CD8-positive, alpha-beta memory T cell (primary cell): ENCODE data around the gene EMB. TPM values are rescaled to one million over a fixed set of nuclear protein-coding genes. Genes with fewer than 3 reads are reported as not detected.
"Not testable (repeated sequence)": the region's sequence is repeated elsewhere in the genome, so short reads cannot be mapped to it uniquely, and the experiment has no call there.

Experiments
- CTCF ChIA-PET: fragments of 350-600 bp; sonication (Branson Sonifier 250); formaldehyde crosslinking; loops from one replicate; lab custom pipeline; 2021; ENCODE audit warnings: antibody characterized with exemption; lab: Charles Lee
- POLR2A ChIA-PET: fragments of 350-600 bp; sonication (Branson Sonifier 250); formaldehyde crosslinking; loops from one replicate; lab custom pipeline; 2021; ENCODE audit warnings: antibody characterized with exemption; lab: Charles Lee
- DNase-seq, 5 donors: peaks; one replicate each; pipeline versions ENCODE4 v3.0.0 to v3.0.0-alpha.2; 2020 to 2022; ENCODE audit warnings: mixed read lengths in 1 of 5
- H3K27ac ChIP-seq: one replicate; pipeline ENCODE4 v1.7.0; 2013; ENCODE audit warnings: low read depth, mild to moderate bottlenecking, low read length, moderate library complexity
- H3K27me3 ChIP-seq: 2 replicates; pipeline ENCODE4 v1.7.0; 2013; ENCODE audit warnings: low read length, mild to moderate bottlenecking; ENCODE audit not compliant: insufficient read depth, poor library complexity, severe bottlenecking
- H3K36me3 ChIP-seq: 2 replicates; pipeline ENCODE4 v1.7.0; 2013; ENCODE audit warnings: mild to moderate bottlenecking, low read length, moderate library complexity; ENCODE audit not compliant: insufficient read depth
- H3K4me1 ChIP-seq: 2 replicates; pipeline ENCODE4 v1.7.0; 2013; ENCODE audit warnings: mild to moderate bottlenecking, low read length, moderate library complexity; ENCODE audit not compliant: insufficient read depth
- H3K4me3 ChIP-seq: 2 replicates; pipeline ENCODE4 v1.7.0; 2013; ENCODE audit warnings: mild to moderate bottlenecking, low read length
- H3K9me3 ChIP-seq: 2 replicates; pipeline ENCODE4 v1.7.0; 2013; ENCODE audit warnings: mild to moderate bottlenecking, low read length
- H3K27ac Mint-ChIP-seq, 8 donors: one replicate each; pipeline ENCODE4 v1.8.0; 2020 to 2021; ENCODE audit warnings: mixed read lengths in 8 of 8, mild to moderate bottlenecking in 6 of 8, inconsistent platforms in 3 of 8, moderate library complexity in 3 of 8
- H3K27me3 Mint-ChIP-seq, 2 donors: one replicate each; pipeline ENCODE4 v1.8.0; 2020 to 2021; ENCODE audit warnings: mixed read lengths in 2 of 2, mild to moderate bottlenecking in 1 of 2, moderate library complexity in 1 of 2
- H3K36me3 Mint-ChIP-seq, 3 donors: one replicate each; pipeline ENCODE4 v1.8.0; 2020 to 2021; ENCODE audit warnings: mixed read lengths in 3 of 3, inconsistent platforms in 1 of 3, mild to moderate bottlenecking in 1 of 3
- H3K4me1 Mint-ChIP-seq, 3 donors: one replicate each; pipeline ENCODE4 v1.8.0; 2020 to 2021; ENCODE audit warnings: mixed read lengths in 3 of 3, inconsistent platforms in 1 of 3, mild to moderate bottlenecking in 1 of 3
- H3K4me3 Mint-ChIP-seq, 7 donors: one replicate each; pipeline ENCODE4 v1.8.0; 2020 to 2021; ENCODE audit warnings: mixed read lengths in 7 of 7, mild to moderate bottlenecking in 6 of 7, moderate library complexity in 4 of 7, inconsistent platforms in 2 of 7
- H3K9me3 Mint-ChIP-seq, 5 donors: one replicate each; pipeline ENCODE4 v1.8.0; 2020 to 2022; ENCODE audit warnings: mixed read lengths in 5 of 5, mild to moderate bottlenecking in 3 of 5, moderate library complexity in 2 of 5, inconsistent platforms in 1 of 5
- polyA plus RNA-seq: library from polyadenylated mRNA; unstranded; fragments of 300-500 nt; fragmentation: Illumina TruSeq; gene quantifications from one replicate; pipeline ENCODE4 v1.2.3, GENCODE V29; 2021
- total RNA-seq, 2 experiments: library from RNA; stranded (reverse); gene quantifications; one replicate each; pipeline ENCODE4 v1.2.3, GENCODE V29; 2021

Gene EMB
- 100 to 1,000 TPM; 140 to 145 TPM for total RNA-seq
- polyA plus RNA-seq = 220 TPM

GRCh38 chr5:50440651-50441492 is at the start of gene EMB:
TSS of gene EMB (minus strand) at chr5:50441288. CDS start at chr5:50441151, 137 bp downstream.
- peaks cover 50% of the 10 kb centered on the region for H3K4me1 ChIP-seq
- peak within 1 kb of the TSS; percentile 92 to 100 (median 97) for H3K4me3 Mint-ChIP-seq
- H3K4me3 ChIP-seq = peak within 1 kb of the TSS; percentile 95
- H3K27me3 ChIP-seq = no peaks in the 10 kb centered on the region
- DNase-seq = peak; percentile 69 to 87 (median 83)
- peaks cover 64 to 86% (median 81%) of the 10 kb centered on the region in 3 donors for H3K4me1 Mint-ChIP-seq
- CTCF ChIA-PET = interaction anchor here (0.7 to 2.4 kb wide), 40 partner anchors 9 to 327 kb away, joined by 3 to 15 read pairs (median 4); partner anchors contain the start of gene PARP8
- H3K27me3 Mint-ChIP-seq = no peaks in the 10 kb centered on the region
- peak within 1 kb of the TSS; percentile 92 for H3K27ac ChIP-seq
- peak within 1 kb of the TSS; percentile 96 to 98 (median 96) for H3K27ac Mint-ChIP-seq
- H3K36me3 ChIP-seq = no peaks in the 10 kb centered on the region
- POLR2A ChIA-PET = interaction anchor here (0.6 to 2.3 kb wide), 7 partner anchors 12 to 302 kb away, joined by 3 to 26 read pairs (median 6); partner anchors contain the start of gene PARP8
- H3K36me3 Mint-ChIP-seq = peaks cover 0 to 32% (median 0%) of the 10 kb centered on the region in 3 donors
- H3K9me3 ChIP-seq = no peaks in the 10 kb centered on the region
- H3K9me3 Mint-ChIP-seq = no peaks in the 10 kb centered on the region

- peaks cover 9 to 63% (median 25%) of the 10 kb centered on the region in 3 donors for H3K36me3 Mint-ChIP-seq
- peaks cover 20 to 60% (median 28%) of the 10 kb centered on the region in 5 donors for H3K9me3 Mint-ChIP-seq
- H3K27ac ChIP-seq, H3K27me3 Mint-ChIP-seq, H3K4me3 ChIP-seq, H3K9me3 ChIP-seq, H3K4me1 ChIP-seq, H3K27me3 ChIP-seq, H3K36me3 ChIP-seq: not testable (repeated sequence)
- H3K4me1 Mint-ChIP-seq = peaks cover 23 to 27% (median 24%) of the 10 kb centered on the region in 3 donors
- POLR2A ChIA-PET = interaction anchor here (1.0 to 1.5 kb wide), 3 partner anchors 43 to 48 kb away, joined by 3 to 7 read pairs (median 3); partner anchors contain the start of gene EMB
- CTCF ChIA-PET = interaction anchor here (1.1 kb wide), 1 partner anchor 48 kb away, joined by 4 read pairs; the partner anchor contains the start of gene EMB
- peak overlapping the region in 5 of 8 donors; percentile 81 to 92 (median 87) for H3K27ac Mint-ChIP-seq
- DNase-seq = peak in 2 of 5 donors; percentile 75 to 86
- H3K4me3 Mint-ChIP-seq = peak overlapping the region in 6 of 7 donors; percentile 25 to 78 (median 50)
Observed at GRCh38 chr5:50489491-50489890, 48.4 kb upstream of the EMB start.

- H3K4me1 ChIP-seq, H3K27me3 ChIP-seq, H3K27ac ChIP-seq, H3K9me3 ChIP-seq, POLR2A ChIA-PET, H3K4me3 ChIP-seq, DNase-seq, CTCF ChIA-PET, H3K27ac Mint-ChIP-seq, H3K36me3 ChIP-seq, H3K27me3 Mint-ChIP-seq: not testable (repeated sequence)
- Mint-ChIP-seq H3K36me3 (peaks cover 0 to 18% (median 6%) of the 10 kb centered on the region in 3 donors), H3K4me3 (peak overlapping the region in 2 of 7 donors; percentile 7 to 44), H3K4me1 (peaks cover 17 to 36% (median 29%) of the 10 kb centered on the region in 3 donors), H3K9me3 (peaks cover 4 to 10% (median 6%) of the 10 kb centered on the region in 5 donors)
Observed at GRCh38 chr5:50478790-50479189, 37.7 kb upstream of the EMB start.

- POLR2A ChIA-PET = no interaction called here
Observed at GRCh38 chr5:50476549-50476948, 35.5 kb upstream of the EMB start.

GRCh38 chr5:50465015-50465414 is 23.9 kb upstream of the EMB start:
- H3K9me3 Mint-ChIP-seq, H3K4me3 Mint-ChIP-seq, H3K4me1 ChIP-seq, H3K36me3 ChIP-seq, H3K4me3 ChIP-seq, H3K27ac Mint-ChIP-seq, H3K27me3 Mint-ChIP-seq, DNase-seq, H3K27me3 ChIP-seq, CTCF ChIA-PET, H3K9me3 ChIP-seq, POLR2A ChIA-PET, H3K27ac ChIP-seq: not testable (repeated sequence)
- peaks cover 0 to 25% (median 0%) of the 10 kb centered on the region in 3 donors for H3K36me3 Mint-ChIP-seq
- peaks cover 4 to 10% (median 5%) of the 10 kb centered on the region in 3 donors for H3K4me1 Mint-ChIP-seq

More at GRCh38 chr5:50476549-50476948, 35.5 kb upstream of the EMB start:
- CTCF ChIA-PET = no interaction called here
- Histone ChIP-seq H3K4me1 (no peaks in the 10 kb centered on the region), H3K9me3 (no peaks in the 10 kb centered on the region), H3K4me3 (no peak overlapping the region), H3K27me3 (no peaks in the 10 kb centered on the region), H3K27ac (no peak overlapping the region), H3K36me3 (no peaks in the 10 kb centered on the region)
- DNase-seq = no peak
- peaks cover 17 to 36% (median 29%) of the 10 kb centered on the region in 3 donors for H3K4me1 Mint-ChIP-seq
- peak overlapping the region in 3 of 8 donors; percentile 37 to 66 (median 37) for H3K27ac Mint-ChIP-seq
- H3K36me3 Mint-ChIP-seq = peaks cover 0 to 22% (median 6%) of the 10 kb centered on the region in 3 donors
- H3K4me3 Mint-ChIP-seq = no peak overlapping the region
- H3K27me3 Mint-ChIP-seq = no peaks in the 10 kb centered on the region
- peaks cover 3 to 9% (median 4%) of the 10 kb centered on the region in 5 donors for H3K9me3 Mint-ChIP-seq

GRCh38 chr5:50463726-50464125 is 22.6 kb upstream of the EMB start:
- Histone ChIP-seq H3K4me3 (no peak overlapping the region), H3K9me3 (no peaks in the 10 kb centered on the region), H3K27ac (no peak overlapping the region), H3K27me3 (no peaks in the 10 kb centered on the region), H3K36me3 (no peaks in the 10 kb centered on the region), H3K4me1 (peaks cover 3% of the 10 kb centered on the region)
- Mint-ChIP-seq H3K4me3 (no peak overlapping the region), H3K27ac (no peak overlapping the region), H3K9me3 (peaks cover 3 to 8% (median 6%) of the 10 kb centered on the region in 5 donors), H3K4me1 (peaks cover 13 to 17% (median 15%) of the 10 kb centered on the region in 3 donors), H3K36me3 (peaks cover 0 to 19% (median 3%) of the 10 kb centered on the region in 3 donors), H3K27me3 (no peaks in the 10 kb centered on the region)
- ChIA-PET POLR2A (no interaction called here), CTCF (interaction anchor here (1.3 kb wide), 1 partner anchor 23 kb away, joined by 5 read pairs; the partner anchor contains the start of gene EMB)
- DNase-seq = no peak

GRCh38 chr5:50463047-50463446 is 22.0 kb upstream of the EMB start:
- Mint-ChIP-seq H3K27ac (no peak overlapping the region), H3K27me3 (no peaks in the 10 kb centered on the region)
- POLR2A ChIA-PET = no interaction called here

More at GRCh38 chr5:50463047-50463446, 22.0 kb upstream of the EMB start:
- peaks cover 0 to 14% (median 4%) of the 10 kb centered on the region in 3 donors for H3K36me3 Mint-ChIP-seq
- peaks cover 18 to 24% (median 22%) of the 10 kb centered on the region in 3 donors for H3K4me1 Mint-ChIP-seq
- H3K9me3 ChIP-seq = no peaks in the 10 kb centered on the region
- DNase-seq = no peak
- H3K9me3 Mint-ChIP-seq = peaks cover 3 to 8% (median 6%) of the 10 kb centered on the region in 5 donors
- no peaks in the 10 kb centered on the region for H3K36me3 ChIP-seq
- no peak overlapping the region for H3K4me3 Mint-ChIP-seq
- H3K4me3 ChIP-seq = no peak overlapping the region
- H3K27ac ChIP-seq = no peak overlapping the region
- peaks cover 4% of the 10 kb centered on the region for H3K4me1 ChIP-seq
- CTCF ChIA-PET = interaction anchor here (1.3 kb wide), 1 partner anchor 22 kb away, joined by 5 read pairs; the partner anchor contains the start of gene EMB
- no peaks in the 10 kb centered on the region for H3K27me3 ChIP-seq
